GM21723 (cell line): ENCODE data around the gene ZNF534.
A peak's percentile ranks its signal among the peaks of the same experiment; 100 is the strongest.
"Not testable (repeated sequence)": the region's sequence is repeated elsewhere in the genome, so short reads cannot be mapped to it uniquely, and the experiment has no call there.

ENCODE experiments used
- ATAC-seq: cut with Tn5 transposase; IDR thresholded peaks from one replicate; pipeline ENCODE4 v1.9.1; 2021; ENCODE audit warnings: mild to moderate bottlenecking, moderate library complexity; ENCODE audit not compliant: unreplicated experiment

The ZNF534 gene

DNA sequence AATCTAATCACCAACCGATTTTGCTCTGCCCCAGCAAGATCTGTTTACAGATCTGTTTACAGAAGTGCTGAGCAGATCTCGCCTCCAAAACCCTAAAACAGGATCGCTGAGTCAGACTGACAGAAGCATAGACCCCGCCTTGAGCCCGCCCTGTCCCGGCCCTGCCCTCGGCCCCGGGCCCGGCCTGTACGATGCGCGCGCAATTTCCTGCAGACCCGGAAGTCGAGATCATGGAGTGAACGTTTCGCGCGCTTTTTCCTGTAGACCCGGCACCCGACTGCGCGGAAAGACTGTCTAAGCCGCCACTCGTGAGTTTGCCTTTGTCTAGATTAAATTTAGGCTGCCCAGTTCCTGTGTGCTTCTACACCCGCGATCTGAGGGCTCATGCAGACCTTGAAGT, at the start of gene ZNF534:
TSS of gene ZNF534 (plus strand) at position 212 of the 400 bp plus-strand sequence. CDS start 2,327 bp downstream, outside the sequence.
- no peak for ATAC-seq

- no peak for ATAC-seq
Observed at GRCh38 chr19:52391135-52391534, 37.8 kb upstream of the ZNF534 start.

DNA sequence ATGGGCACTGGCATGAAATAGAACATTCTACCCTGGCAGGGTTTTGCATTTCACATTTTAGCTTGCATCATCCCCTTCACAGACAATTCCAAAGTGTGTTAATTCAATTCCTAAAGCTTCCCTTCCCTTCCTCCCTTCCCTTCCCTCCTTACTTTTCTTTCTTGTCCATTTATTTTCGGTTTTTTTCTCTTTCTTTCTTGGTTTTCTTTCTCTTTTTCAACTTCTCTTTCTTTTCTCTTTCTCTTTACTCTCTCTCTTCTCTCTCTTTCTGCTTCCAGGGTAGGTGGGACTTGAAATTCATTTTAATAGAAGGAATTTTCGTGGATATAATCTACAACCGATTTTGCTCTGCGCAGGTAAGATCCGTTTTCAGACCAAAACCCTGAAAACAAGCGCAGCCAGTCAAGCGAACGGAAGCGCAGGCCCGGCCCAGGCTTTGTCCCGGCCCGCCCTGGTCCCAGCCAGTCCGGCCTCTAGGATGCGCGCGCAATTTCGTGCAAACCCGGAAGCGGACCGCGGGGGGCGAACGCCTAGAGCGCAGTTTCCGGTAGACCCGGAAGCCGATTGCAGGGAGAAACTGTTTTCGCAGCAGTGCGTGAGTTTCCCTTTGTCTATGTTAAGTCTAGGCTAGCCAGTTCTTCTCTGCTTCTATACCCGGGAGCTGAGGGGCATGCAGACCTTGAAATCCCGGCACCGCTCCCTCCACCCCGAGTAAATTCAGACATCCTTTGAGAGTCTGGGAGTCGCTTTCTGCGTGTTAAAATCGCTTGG, 31.5 kb upstream of the ZNF534 start, which contains the start of gene ZNF528:
TSS of gene ZNF528 (plus strand) at position 540 of the 771 bp plus-strand sequence. CDS start 4,165 bp downstream, outside the sequence.
- ATAC-seq = peak; percentile 84

GRCh38 chr19:52398081-52398441, 30.9 kb upstream of the ZNF534 start:
- ATAC-seq = no peak

GRCh38 chr19:52410276-52410675, 18.7 kb upstream of the ZNF534 start:
- ATAC-seq = no peak

DNA sequence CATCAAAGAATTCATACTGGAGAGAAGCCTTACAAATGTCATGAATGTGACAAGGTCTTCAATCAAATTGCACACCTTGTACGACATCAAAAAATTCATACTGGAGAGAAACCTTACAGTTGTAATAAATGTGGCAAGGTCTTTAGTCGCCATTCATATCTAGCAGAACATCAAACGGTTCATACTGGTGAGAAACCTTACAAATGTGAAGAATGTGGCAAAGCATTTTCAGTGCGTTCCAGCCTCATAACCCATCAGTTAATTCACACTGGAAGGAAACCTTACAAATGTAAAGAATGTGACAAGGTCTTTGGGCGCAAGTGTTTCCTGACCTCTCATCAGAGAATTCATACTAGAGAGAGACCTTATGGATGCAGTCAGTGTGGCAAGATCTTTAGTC, 13.2 kb upstream of the ZNF534 start:
- no peak for ATAC-seq

DNA sequence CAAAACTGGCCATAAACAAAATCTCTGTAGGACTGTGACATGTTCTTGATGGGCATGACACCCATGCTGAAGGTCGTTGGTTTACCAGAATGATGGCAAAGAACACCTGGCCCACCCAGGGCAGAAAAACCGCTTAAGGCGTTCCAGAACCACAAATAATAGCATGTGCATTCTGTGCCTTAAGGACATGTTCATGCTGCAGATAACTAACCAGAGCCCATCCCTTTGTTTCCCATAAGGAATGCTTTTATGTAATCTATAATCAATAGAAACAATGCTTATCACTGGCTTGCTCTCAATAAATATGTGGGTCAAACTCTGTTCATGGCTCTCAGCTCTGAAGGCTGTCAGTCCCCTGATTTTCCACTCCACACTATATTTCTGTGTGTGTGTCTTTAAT, 13.2 kb downstream of the ZNF534 start:
- ATAC-seq = no peak

DNA sequence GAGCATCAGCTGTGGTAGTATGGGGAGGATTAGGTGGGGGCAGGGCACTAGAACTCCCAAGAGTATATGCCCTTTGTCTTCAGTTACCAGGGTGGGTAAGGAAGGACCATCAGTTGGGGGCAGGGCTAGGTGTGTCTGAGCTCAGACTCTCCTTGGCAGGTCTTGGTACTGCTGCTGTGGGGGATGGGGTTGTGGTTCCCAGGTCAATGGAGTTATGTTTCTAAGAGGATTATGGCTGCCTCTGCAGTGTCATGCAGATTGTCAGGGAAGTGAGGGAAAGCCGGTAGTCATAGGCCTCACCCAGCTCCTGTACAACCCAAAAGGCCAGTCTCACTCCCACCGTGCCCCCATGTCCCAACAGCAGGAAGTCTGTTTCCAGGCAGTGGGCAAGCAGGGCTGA, 15.6 kb downstream of the ZNF534 start:
- no peak for ATAC-seq

DNA sequence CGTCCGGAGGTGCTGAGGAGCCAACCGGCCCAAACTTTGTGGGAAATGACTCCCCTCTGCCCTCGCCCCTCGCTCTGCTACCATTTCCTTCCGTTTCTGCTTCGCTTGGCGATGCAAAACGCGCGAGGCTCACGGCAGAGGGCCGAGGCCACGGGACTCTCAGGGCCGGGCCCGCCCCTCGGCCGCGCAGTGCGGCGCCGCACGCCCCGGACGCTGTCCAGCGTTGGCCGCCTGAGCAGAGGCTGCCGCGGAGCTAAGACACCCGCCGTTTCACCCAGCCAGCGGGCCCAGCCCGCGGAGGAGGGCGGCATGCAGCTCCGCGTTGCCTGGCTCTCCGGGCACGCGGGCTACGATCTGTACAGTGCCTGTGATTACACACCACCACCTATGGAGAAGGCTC, 22.3 kb downstream of the ZNF534 start:
- ATAC-seq = no peak

DNA sequence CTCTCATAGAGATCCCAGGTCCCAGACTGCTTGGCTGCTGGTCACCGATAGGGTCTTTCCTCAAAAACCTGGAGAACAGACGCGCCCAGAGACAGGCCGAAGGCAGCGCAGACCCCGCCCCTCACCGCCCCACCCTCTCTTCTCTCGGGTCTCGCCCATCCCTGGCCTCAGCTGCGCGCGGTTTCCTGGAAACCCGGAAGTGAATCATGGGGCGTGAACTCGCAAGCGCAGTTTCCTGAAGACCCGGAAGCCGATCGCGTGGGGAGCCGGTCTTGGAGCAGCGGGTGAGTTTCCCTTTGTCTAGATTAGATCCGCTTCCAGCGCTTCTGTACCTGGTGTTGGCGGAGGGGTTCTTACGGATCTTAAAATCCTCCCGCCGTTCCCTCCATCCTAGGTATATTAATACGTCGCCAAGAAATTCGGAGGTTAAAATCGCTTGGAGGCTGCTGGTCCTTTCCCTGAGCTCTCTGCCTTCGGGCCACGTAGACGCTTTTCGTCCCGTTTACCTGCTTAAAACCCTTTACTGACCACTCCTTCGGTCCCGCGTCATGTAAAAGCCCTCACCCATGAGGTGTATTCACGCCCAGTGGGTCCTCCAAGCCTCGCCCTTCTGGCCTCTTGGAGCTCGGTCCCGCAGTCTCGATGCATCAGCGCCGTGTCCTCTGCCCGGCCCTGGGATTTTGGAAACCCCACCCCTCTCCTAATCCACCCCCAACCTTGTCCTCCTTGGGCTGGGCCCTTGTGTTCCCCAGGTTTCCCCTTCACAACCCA, 24.6 kb downstream of the ZNF534 start, which contains the start of gene ZNF578:
TSS of gene ZNF578 (plus strand) at position 230 of the 771 bp plus-strand sequence. CDS start 48,293 bp downstream, outside the sequence.
- no peak for ATAC-seq

DNA sequence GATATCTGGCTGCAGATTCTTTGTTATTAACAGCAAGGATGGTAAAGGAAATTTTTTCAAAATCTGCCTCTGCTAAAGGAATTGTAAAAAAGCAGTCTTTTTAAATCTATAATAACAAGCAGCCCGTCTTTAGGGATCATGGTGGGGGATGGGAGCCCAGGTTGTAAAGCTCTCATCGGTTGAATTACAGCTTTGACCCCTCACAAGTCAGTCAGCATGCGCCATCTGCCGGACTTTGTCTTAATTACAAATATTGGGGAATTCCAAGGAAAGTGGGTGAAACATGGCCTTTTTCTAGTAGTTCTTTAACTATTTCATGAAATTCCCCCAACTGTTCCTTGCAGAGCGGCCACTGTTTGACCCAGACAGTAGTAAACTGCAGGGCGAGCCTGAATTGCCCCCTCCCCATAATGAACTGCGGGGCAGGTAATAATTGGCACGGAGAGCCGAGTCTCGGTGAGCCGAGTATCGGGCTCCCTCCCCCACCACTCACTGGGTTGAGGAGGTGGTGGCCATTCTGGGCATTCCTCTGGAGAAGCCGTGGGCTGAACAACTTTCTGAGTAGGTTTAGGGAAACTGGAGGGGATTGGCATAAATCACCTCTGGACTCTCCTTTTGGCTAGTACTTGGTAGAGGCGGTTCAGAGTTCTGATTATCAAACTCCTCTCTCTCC, 36.0 kb downstream of the ZNF534 start:
- ATAC-seq = no peak

DNA sequence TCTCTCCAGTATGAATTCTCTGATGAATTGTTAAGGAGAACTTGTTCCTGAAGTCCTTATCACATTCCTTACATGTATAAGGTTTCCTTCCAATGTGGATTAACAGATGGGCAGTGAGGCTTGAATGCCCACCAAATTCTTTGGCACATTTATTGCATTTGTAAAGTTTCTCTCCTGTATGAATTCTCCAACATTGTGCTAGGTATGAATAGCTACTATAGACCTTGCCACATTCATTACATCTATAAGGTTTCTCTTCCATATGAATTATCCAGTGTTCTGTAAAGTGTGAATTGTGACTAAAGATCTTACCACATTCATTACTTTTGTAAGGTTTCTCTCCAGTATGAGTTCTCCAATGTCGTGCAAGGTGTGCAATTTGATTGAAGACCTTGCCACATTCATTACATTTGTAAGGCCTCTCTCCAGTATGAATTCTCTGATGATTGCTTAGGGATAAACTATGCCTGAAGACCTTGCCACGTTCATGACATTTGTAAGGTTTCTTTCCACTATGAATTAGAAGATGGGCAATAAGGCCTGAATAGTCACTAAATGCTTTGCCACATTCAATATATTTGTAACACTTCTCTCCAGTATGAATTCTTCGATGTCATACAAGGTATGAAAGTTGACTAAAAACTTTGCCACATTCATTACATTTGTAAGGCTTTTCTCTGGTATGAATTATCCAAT, 44.9 kb downstream of the ZNF534 start:
- no peak for ATAC-seq

- no peak for ATAC-seq
Observed at GRCh38 chr19:52474351-52475127, 45.6 kb downstream of the ZNF534 start.

DNA sequence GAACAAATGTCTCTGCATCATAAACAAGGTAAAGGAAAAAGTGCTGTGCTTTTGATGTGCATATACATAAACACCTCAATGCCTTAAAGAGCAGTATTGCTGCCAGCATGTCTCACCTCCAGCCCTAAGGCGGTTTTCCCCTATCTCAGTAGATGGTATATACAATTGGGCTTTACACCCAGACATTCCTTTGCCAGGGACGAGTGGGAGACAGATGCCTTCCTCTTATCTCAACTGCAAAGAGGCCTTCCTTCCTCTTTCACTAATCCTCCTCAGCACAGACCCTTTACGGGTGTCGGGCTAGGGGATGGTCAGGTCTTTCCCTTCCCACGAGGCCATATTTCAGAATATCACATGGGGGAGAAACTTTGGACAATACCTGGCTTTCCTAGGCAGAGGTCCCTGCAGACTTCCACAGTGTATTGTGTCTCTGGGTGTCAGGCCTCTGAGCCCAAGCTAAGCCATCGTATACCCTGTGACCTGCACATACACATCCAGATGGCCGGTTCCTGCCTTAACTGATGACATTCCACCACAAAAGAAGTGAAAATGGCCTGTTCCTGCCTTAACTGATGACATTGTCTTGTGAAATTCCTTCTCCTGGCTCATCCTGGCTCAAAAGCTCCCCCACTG, 55.3 kb downstream of the ZNF534 start:
- not testable (repeated sequence) for ATAC-seq

DNA sequence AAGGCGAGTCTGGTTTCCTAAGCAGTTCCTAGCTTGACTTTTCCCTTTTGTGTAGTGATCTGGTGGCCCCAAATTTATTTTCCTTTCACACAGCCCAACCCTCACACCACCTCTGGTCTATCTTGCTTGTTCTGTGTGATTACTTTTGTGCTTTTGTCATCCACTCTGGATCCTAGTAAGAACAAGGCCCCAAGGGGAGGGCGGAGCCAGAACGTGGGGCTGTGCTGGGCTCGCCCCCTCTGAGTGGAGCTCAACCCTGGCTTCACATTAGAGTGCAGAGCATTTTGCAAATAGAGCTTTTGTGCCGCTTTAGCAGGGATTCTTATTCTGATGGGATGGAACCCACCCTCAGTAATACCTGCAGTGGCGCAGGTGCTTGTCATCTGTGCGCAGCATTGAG, 56.1 kb downstream of the ZNF534 start:
- not testable (repeated sequence) for ATAC-seq

DNA sequence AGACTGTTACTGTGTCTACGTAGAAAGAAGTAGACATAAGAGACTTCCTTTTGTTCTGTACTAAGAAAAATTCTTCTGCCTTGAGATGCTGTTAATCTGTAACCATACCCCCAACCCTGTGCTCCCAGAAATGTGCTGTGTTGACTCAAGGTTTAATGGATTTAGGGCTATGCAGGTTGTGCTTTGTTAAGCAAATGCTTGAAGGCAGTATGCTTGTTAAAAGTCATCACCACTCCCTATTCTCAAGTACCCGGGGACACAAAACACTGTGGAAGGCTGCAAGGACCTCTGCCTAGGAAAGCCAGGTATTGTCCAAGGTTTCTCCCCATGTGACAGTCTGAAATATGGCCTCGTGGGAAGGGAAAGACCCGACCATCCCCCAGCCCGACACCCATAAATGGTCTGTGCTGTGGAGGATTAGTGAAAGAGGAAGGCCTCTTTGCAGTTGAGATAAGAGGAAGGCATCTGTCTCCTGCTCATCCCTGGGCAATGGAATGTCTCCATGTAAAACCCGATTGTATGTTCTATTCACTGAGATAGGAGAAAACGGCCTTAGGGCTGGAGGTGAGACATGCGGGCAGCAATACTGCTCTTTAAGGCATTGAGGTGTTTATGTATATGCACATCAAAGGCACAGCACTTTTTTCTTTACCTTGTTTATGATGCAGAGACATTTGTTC, 56.8 kb downstream of the ZNF534 start:
- not testable (repeated sequence) for ATAC-seq

DNA sequence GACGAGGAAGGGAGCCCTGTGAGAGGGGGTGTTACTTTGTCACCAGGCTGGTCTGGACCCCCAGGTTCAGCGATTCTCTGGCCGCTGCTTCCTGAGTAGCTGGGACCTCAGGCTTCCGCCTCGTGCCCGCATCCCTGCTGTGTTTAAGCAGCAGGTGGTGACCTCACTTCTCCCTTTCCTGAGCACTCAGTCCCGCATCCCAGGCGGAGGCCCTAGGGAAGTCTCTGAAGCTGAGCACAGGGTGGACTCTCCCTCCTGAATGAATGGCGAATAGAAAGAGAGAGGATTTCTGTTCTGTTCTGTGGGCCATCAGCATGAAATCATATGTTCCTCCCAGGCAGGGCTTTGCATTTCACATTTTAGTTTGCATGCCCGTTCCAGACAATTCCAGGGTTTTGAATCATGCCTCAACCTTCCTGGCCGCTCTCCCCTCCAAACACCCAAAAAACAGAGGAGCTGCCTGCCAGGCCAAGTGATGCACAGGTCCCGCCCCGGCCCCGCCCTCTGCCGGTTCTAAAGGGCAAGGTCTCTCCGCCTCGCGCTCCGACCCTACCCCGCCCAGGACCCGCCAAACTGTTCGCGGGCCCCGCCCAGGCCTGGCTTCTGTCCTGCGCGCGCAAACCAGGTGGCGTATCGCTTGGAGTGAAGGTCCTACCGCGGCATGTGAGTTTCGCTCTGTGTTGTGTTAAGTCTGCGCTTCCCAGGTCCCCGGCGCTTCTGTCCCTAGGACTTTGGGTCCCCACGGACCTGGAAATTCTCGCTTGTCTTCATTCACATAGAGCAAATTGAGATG, 63.4 kb downstream of the ZNF534 start:
- no peak for ATAC-seq

DNA sequence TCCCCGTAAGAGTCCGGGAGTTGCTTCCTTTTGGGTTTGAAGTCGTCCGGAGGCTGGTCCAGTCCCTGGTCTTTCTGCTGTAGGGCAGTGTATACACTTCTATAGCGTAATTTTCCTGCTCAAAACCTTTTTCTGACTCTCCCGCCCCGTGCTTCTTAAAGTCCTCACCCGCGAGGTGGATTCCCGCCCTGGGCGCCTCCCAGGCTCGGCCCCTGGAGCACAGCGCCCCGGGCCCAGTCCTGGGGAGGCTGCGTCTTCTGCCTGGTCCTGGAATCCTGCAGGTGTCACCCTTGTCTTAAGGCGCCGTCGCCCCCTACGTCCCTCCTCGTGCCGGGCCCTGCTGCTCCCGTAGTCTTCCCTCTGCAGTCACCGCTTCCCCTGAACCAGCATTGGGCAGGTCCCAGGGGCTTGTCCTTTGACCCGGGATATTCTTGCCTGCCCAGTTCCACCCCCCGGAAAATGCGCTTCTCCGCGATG, 64.1 kb downstream of the ZNF534 start:
- no peak for ATAC-seq
